ENCODE measurements around the gene TLCD3B. TPM values are rescaled to one million over a fixed set of nuclear protein-coding genes. Genes with fewer than 3 reads are reported as not detected.
A peak's percentile ranks its signal among the peaks of the same experiment; 100 is the strongest.

TLCD3B gene, protein sequence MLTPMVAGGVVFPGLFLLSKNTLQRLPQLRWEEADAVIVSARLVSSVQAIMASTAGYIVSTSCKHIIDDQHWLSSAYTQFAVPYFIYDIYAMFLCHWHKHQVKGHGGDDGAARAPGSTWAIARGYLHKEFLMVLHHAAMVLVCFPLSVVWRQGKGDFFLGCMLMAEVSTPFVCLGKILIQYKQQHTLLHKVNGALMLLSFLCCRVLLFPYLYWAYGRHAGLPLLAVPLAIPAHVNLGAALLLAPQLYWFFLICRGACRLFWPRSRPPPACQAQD
- polyA plus RNA-seq (2011; rRNA removed) (not detected in 2 replicates), polyA minus RNA-seq (2011; rRNA and poly(A)+ RNA removed) (not detected in 2 replicates)

GRCh38 chr16:30030841-30031413 lies at the start of gene TLCD3B:
TLCD3B (minus strand) TSS chr16:30031271; CDS start chr16:30030527, 744 bp downstream.
- H3K9me3 ChIP-seq (ENCODE audit: control insufficient read depth, insufficient read depth, low read length), result no peaks in the 10 kb centered on the region; the same call in 1 of the 2 replicates
- H3K27ac ChIP-seq (ENCODE audit: low read depth, low read length), result no peak within 1 kb of the TSS
- POLR2A ChIA-PET, result interaction anchor here (0.6 kb wide), 1 partner anchor 85 kb away, joined by 6 read pairs; no protein-coding TSS in a partner anchor
- peaks cover 57% of the 10 kb centered on the region for H3K27me3 ChIP-seq (ENCODE audit: control insufficient read depth, insufficient read depth, low read length)
- CTCF ChIA-PET, result interaction anchor here (0.6 to 2.6 kb wide), 8 partner anchors 11 to 330 kb away, joined by 3 to 26 read pairs (median 6); partner anchors contain the start of gene SEZ6L2
- peak within 1 kb of the TSS; percentile 17 for H3K4me3 ChIP-seq (ENCODE audit: low read depth, low read length)
- DNase-seq (ENCODE audit: low read depth, low spot score), result no peak
- TF ChIP-seq CTCF (IDR thresholded peaks at IDR 0.05; ENCODE audit: low read depth, low read length), result no peak

DNA sequence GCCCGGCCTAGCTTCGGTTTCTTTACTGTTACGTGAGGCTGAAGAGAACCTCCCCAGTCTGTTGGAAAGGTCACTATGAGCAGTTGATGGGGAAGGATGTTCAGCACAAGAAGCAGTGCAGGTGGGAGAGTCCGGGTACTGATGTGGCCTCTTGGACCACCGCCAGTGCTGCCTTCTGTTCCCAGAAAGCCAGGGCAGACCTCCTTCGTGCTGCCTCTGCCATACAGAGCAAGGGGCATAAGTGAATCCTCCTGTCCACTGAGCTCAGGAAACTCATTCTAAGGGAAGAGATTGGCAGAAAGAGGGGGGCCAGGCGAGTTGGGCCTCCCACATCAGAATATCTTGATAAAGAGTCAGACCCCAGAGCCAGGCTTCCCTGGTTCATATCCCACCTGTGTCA lies 48.4 kb upstream of the TLCD3B start:
- Histone ChIP-seq H3K4me3 (ENCODE audit: low read depth, low read length) (no peak overlapping the region), H3K27ac (ENCODE audit: low read depth, low read length) (no peak overlapping the region), H3K27me3 (ENCODE audit: control insufficient read depth, insufficient read depth, low read length) (no peaks in the 10 kb centered on the region), H3K9me3 (ENCODE audit: control insufficient read depth, insufficient read depth, low read length) (peaks cover 3% of the 10 kb centered on the region; the same call in 1 of the 2 replicates)
- DNase-seq (ENCODE audit: low read depth, low spot score), result no peak
- ChIA-PET POLR2A (interaction anchor here (0.7 to 4.7 kb wide), 2 partner anchors 14 to 27 kb away, joined by 4 to 24 read pairs; partner anchors contain the start of gene ALDOA), CTCF (interaction anchor here (3.0 kb wide), 1 partner anchor 12 kb away, joined by 12 read pairs; the partner anchor contains the start of gene TBX6)
- no peak for TF ChIP-seq CTCF (IDR thresholded peaks at IDR 0.05; ENCODE audit: low read depth, low read length)

GRCh38 chr16:30078744-30079143 lies 47.7 kb upstream of the TLCD3B start:
- Histone ChIP-seq H3K27ac (ENCODE audit: low read depth, low read length) (peak overlapping the region; percentile 11), H3K4me3 (ENCODE audit: low read depth, low read length) (no peak overlapping the region), H3K9me3 (ENCODE audit: control insufficient read depth, insufficient read depth, low read length) (peaks cover 3% of the 10 kb centered on the region; the same call in 1 of the 2 replicates), H3K27me3 (ENCODE audit: control insufficient read depth, insufficient read depth, low read length) (no peaks in the 10 kb centered on the region)
- ChIA-PET POLR2A (interaction anchor here (0.6 to 4.7 kb wide), 2 partner anchors 13 to 62 kb away, joined by 3 to 24 read pairs; partner anchors contain the start of gene ALDOA), CTCF (interaction anchor here (0.6 to 3.0 kb wide), 2 partner anchors 13 to 34 kb away, joined by 3 to 12 read pairs; partner anchors contain the start of gene TBX6)
- no peak for DNase-seq (ENCODE audit: low read depth, low spot score)
- TF ChIP-seq CTCF (IDR thresholded peaks at IDR 0.05; ENCODE audit: low read depth, low read length), result no peak

DNA sequence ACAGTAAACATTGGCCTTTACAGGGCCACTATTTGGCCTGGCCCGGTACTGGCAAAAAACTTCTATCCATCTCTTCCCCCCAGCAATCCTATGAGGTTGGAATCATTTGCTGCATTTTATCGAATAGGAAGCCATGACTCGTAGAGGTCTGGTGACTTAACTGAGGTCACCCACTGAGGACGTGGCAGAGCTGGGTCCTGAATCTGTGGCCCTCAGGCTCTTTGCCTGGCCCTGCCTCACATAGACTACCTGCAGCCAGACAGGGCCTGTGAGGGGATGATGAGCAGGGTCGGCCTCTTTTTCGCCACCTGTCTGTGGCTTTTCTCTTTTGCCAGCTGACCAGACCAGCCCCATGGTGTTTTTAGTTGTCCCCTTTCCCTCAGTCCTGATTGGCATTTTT lies 46.6 kb upstream of the TLCD3B start:
- CTCF ChIA-PET, result interaction anchor here (3.0 kb wide), 1 partner anchor 14 kb away, joined by 12 read pairs; the partner anchor contains the start of gene TBX6
- TF ChIP-seq CTCF (IDR thresholded peaks at IDR 0.05; ENCODE audit: low read depth, low read length), result no peak
- peaks cover 3% of the 10 kb centered on the region; the same call in 1 of the 2 replicates for H3K9me3 ChIP-seq (ENCODE audit: control insufficient read depth, insufficient read depth, low read length)
- no peak for DNase-seq (ENCODE audit: low read depth, low spot score)
- no peaks in the 10 kb centered on the region for H3K27me3 ChIP-seq (ENCODE audit: control insufficient read depth, insufficient read depth, low read length)
- peak overlapping the region; percentile 47 for H3K27ac ChIP-seq (ENCODE audit: low read depth, low read length)
- POLR2A ChIA-PET, result interaction anchor here (4.7 kb wide), 1 partner anchor 12 kb away, joined by 24 read pairs; the partner anchor contains the start of gene ALDOA
- H3K4me3 ChIP-seq (ENCODE audit: low read depth, low read length), result peak overlapping the region; percentile 99
